Activated CD4-positive, CD25-positive, alpha-beta regulatory T cell (primary cell): ENCODE data around the gene DOCK2.

Experiments
- DNase-seq, 4 experiments: peaks; one replicate each; lab custom pipeline; 2025; lab: John Stamatoyannopoulos, UW

Gene DOCK2

GRCh38 chr5:170095646-170096045 is 458.6 kb downstream of the DOCK2 start:
- DNase-seq, result no peak

DNA sequence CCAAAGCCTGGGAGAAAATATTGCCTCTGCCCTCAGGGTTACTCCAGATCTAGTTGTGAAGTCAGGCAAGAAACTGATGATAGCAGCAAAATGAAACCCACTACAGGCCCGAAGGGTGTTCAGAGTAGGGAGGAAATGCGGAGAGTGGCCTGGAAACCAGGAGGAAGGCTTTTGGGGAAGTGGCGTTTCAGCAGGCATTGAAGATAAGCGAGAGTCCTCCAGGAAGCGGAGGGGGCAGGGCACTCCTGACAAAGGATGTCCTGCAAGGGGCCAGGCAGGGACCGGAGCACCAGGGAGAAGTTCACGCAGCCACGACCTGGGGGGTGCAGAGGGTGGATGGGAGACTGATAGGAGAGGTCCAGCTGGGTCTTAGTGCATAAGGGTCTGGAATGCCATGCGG is 460.9 kb downstream of the DOCK2 start:
- no peak for DNase-seq

- peak; percentile 19 to 47 (median 35) for DNase-seq
Observed at GRCh38 chr5:170100066-170100943, 463.2 kb downstream of the DOCK2 start.

DNA sequence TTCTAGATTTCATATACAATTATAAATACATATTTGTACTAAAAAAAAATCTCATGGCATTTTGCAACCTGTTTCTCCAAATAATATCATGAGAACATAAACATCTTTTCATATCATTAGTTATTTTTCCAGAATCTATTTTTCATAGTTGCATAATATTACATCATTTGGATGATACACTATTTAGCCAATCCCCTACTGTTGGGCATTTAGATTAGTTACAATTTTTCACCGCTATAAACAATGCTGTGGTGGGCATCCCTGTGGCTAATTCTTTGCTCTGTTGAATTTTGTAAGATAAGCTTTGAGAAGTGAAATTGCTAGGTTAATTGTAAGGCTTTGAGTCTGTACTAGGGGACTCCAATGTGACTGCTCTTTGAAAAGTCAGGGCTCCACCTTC is 466.4 kb downstream of the DOCK2 start:
- no peak for DNase-seq

DNA sequence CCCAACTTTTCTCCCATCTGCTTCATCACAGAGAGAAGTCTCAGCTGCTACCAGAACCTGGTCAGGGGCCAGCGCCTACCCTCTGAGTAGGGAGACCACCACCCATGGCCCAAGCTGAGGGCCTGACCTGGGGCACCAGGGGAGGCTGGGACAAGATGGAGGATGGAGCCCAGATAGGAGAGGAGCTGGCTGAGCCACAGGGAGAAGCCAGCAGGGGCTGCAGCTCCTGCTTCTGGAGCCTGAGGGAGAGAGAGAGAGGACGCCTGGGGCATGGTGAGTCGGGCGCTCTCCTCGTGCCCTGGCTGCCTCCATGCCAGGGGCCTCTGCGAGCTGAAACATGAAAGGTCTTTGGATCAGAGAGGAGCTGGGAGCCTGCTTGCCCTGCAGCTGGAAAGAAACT is 467.2 kb downstream of the DOCK2 start:
- no peak for DNase-seq

DNA sequence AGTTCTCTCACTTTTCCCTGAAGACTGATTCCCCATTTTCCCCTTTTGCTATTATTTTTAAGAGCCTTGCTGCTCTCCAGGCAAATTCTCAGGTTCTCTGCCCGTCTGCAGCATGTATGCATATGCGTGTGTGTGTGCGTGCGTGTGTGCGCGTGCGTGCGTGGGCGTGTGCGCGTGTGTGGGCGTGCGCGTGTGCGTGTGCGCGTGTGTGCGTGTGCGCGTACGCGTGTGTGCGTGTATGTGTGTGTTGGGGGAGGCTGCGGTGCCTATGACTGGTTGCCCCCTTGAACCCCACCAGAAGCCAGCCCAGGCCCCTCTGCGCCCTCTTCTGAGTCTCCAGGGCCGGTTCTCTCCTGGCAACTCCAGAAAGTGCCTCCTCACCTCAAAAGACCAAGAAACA is 467.6 kb downstream of the DOCK2 start:
- DNase-seq, result no peak

DNA sequence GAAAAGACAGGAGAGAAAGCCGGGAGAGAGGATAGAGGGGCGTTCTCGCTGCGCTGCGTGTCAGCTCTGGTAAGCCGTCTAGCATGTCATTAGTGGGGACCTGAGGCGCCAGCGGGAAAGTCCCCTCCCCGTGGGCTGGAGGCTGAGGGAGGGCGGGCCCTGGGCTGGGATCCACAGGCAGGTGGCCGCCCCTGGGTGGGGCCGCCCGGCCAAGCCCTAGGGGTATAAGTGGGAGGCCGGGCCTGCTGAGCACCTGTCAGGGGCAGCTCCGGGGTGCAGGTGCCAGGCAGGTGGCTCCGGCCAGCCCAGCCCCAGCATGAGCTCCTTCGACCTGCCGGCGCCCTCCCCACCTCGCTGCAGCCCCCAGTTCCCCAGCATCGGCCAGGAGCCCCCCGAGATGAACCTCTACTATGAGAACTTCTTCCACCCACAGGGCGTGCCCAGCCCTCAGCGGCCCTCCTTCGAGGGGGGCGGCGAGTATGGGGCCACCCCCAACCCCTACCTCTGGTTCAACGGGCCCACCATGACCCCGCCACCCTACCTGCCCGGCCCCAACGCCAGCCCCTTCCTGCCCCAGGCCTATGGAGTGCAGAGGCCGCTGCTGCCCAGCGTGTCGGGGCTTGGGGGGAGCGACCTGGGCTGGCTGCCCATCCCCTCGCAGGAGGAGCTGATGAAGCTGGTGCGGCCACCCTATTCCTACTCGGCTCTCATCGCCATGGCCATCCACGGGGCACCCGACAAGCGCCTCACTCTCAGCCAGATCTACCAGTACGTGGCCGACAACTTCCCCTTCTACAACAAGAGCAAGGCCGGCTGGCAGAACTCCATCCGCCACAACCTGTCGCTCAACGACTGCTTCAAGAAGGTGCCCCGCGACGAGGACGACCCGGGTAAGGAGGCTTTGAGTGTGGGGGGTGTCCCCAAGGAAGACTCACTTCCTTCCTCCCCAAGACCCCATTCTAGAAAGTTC is 468.9 kb downstream of the DOCK2 start, which contains the start of gene FOXI1:
Gene FOXI1, plus strand, starts transcription at position 256 of the 970 bp plus-strand sequence. Its CDS starts 61 bp downstream, at position 317.
- DNase-seq, result no peak

DNA sequence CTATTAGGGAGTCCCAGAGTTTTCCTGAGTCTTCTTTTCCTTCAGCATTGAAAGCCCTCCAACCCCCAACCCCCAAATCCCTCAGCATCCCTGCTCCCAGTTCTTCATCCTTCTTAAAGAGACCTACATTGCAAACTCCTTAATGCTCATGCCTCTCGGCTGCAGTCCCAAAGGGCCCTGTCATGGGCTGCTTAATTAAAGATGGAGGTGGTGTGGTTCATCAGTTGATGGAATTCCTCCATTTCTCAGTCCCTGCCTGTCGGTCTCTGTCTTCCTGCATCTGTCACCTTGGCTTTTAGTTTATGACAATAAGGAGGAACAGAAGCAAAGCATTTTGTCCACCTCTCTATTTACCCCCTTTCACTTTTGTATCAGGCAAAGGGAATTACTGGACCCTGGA is 470.6 kb downstream of the DOCK2 start:
- no peak for DNase-seq

GRCh38 chr5:170108266-170108785 is 471.3 kb downstream of the DOCK2 start:
- DNase-seq, result no peak

DNA sequence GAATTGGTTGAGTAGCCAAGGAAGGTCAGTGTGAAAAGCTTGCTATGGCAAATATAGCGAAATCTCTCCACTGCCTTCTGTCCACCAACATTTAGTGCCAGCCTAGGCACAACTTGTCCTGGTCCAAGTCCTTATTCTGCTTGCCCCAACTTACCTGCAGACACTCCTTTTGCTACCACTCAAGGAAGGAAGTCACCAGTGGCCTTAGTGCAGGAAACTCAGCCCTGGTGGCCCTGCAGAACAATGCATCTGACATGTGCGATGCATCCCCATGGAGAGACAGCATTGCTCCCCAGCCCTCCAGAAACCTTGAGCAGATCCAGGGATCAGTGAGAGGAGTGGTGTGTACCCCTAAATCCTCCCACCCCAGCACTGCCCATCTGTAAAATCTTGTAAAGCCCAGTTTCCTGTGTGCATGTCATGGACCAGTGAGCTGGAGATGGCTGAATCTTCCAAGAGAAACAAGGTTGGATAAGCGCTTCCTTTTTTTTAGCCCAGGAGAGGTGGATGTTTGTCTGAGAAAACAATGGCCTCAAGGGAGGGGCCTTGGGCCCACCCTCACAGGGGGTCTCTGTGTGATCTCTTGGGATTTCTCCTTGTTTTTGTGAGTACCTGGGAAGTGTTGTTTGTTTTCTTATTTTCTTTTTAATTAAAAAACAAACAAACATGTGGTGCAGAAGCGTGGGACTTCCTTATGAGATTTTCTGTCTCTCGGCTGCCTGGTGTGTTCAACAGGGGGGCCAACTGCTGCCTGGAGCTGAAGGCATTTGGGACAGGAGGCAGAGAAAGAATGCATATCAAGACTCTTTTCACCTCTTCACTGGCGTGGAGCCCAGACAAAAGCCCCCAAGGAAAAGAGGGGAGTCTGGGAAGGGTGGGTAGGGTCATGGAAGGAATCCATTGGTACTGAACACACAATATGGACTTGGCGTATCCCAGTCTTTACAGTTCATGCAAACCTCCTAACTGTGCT is 472.3 kb downstream of the DOCK2 start:
- DNase-seq, result no peak

- DNase-seq, result no peak
Observed at GRCh38 chr5:170110403-170111087, 473.5 kb downstream of the DOCK2 start.

DNA sequence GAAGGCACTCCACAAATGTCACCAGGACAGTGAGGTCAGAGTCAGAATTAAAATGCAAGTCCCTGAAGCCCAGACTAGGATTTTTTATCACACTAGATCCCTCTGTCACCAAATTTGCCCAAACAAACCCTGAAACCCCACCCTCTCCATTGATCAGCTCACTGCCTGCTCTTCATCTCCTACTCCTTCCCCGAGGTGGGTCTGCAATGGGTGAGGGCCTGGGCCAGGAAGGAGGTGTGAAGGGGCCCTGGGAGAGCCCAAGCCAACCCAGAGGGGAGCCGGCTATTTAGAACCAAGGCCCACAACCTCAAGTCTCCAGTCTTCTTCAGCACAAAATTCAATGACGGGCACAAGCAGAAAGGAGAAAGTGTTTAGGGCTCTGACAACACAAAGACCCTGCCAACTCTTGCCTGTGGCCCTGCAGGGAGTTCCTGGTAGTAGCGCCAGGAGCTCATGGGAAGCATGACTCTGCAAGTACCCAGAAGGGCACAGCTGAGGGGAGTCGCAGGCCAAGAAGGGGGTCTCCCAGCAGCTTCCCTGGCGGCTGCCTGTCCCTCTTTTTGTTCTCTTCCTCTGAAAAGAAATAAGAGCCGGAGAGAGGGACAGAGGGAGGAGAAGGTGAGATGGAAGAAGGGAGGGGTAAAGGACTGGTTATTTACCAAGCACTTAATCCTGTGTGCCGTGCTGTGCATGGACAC is 474.2 kb downstream of the DOCK2 start:
- DNase-seq, result no peak

GRCh38 chr5:170112876-170113521 is 475.9 kb downstream of the DOCK2 start:
- DNase-seq, result no peak

DNA sequence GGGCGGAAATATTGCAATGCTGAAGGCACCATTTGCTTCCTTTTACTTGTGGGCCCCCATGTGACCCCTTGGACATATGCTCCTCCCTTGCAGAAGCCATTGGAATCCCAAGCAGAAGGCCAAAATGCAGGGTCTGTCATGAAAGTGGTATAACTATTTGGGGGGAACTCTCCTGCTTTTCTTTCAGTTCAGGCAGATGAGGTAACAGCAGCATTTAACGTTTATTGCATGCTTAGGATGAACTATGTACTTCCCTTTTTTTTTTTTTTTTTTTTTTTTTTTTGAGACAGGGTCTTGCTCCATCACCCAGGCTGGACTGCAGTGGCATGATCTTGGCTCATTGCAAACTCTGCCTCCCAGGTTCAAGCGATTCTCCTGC is 476.4 kb downstream of the DOCK2 start:
- no peak for DNase-seq

DNA sequence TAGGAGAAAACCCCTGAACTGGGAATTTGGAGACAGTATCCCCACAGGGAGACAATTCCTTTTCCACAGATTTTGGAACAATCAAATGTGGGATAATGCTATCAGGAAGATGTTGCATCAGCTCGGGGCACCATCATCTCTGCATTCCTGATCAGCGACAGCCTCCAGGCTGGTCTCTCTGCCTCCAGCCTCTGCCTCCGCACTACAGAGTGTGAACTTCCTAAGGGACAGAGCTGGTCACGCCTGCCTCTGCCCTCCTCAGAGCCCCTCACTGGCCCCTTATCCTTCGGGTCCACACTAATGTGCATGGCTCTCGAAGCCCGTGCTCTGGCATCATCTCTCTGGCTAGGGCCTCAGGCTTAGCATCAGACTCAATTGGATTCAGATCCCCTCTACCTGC is 477.2 kb downstream of the DOCK2 start:
- no peak for DNase-seq

DNA sequence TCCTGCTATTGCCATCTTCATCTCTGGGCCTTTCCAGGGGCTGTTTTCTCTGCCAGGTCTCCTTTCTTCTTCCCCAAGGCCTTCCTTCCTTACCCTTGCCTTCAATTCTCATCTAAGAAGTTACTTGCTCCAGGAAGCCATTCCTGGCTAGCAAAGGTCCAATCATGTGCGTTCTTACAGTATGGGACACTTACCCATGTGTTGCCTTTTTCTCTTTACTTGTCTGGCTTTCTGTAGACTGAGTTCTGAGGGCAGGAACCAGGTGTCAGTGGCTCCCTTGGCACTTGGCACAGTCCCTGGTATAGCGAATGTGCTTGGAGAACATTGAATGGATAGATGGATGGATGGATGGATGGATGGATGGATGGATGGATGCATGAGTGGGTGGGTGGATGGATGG is 478.9 kb downstream of the DOCK2 start:
- DNase-seq, result no peak

DNA sequence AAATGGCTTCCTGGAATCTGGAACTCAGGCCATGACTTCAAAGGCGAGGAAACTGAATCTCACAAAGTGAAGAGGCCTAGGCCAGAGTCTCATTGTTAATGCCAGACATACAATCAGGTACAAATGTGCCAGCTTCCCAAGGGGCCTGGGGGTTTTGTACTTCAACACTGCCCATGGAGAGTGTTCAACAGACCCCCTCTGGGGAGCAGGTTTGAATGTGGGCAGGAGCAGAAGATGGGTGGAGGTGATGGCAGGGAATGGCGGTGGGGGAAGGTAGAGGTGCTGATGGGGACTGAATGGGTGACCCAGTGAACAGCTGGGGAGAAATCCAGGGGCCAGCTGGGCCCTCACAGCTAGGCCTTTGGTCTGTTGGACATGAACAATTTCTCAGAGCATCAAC is 480.7 kb downstream of the DOCK2 start:
- no peak for DNase-seq

DNA sequence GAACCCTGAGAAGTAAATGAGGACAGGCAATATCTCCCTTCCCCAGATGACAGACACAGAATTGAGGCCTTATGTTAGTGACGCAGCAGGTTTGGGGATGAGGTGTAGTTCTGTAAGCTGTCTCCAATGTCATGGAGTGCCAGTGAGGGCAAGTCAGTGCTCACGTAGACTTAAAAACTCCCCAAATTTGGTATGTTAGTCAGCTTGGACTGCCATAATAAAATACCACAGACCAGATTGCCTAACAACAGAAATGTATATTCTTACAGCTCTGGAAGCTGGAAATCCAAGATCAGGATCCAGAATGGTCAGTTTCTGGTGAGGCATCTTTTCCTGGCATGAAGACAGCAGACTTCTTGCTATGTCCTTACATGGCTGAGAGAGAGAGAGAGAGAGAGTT is 483.5 kb downstream of the DOCK2 start:
- DNase-seq, result no peak

DNA sequence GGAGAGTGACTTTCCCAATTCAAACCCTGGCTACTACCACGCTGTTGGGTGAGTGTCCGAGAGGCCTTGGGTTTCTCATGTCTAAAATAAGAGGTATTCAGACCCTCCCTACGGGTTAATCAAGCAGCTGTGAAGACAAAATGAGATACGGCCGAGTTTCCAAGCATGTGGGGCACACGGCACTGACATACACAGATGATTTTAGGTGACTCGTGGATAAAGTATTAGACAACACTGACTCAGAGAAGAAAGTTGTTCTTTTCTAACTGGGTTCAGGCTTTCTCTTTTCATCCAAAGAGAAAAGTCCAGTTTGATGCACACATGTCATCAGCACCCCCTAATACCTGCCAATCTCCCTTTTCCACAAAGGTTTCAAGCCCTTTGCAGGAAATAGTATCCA is 484.2 kb downstream of the DOCK2 start:
- no peak for DNase-seq

DNA sequence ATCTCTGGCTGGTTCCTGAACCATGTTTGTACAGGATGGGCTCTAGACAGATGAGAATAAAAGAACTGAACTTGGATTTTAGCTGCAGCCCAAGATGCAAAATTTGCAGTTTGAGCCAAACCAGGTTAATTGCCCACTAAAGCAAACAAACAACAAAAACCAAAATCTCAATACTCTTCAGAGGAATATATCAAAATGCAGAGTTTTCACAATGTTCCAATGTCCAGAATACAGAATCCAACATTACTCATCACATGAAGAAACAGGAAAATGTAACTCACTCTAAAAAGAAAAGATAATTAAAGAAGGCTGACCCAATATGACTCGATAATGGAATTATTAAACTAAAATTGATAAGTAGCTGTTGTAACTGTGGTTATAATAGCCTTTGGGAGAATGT is 489.0 kb downstream of the DOCK2 start:
- DNase-seq, result no peak
